ENCODE results near the gene ZNF628.

ZNF628 gene

GRCh38 chr19:55449469-55449868, 26.9 kb upstream of the ZNF628 start:
- TF ChIP-seq, protein P1, sequence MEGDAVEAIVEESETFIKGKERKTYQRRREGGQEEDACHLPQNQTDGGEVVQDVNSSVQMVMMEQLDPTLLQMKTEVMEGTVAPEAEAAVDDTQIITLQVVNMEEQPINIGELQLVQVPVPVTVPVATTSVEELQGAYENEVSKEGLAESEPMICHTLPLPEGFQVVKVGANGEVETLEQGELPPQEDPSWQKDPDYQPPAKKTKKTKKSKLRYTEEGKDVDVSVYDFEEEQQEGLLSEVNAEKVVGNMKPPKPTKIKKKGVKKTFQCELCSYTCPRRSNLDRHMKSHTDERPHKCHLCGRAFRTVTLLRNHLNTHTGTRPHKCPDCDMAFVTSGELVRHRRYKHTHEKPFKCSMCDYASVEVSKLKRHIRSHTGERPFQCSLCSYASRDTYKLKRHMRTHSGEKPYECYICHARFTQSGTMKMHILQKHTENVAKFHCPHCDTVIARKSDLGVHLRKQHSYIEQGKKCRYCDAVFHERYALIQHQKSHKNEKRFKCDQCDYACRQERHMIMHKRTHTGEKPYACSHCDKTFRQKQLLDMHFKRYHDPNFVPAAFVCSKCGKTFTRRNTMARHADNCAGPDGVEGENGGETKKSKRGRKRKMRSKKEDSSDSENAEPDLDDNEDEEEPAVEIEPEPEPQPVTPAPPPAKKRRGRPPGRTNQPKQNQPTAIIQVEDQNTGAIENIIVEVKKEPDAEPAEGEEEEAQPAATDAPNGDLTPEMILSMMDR (IDR thresholded peaks at IDR 0.05; ENCODE audit: insufficient read depth, low read depth, low read length, missing control alignments) = no peak
- H3K4me3 ChIP-seq (ENCODE audit: low read depth, low read length) = no peak overlapping the region
- DNase-seq (ENCODE audit: low read depth) = no peak

DNA sequence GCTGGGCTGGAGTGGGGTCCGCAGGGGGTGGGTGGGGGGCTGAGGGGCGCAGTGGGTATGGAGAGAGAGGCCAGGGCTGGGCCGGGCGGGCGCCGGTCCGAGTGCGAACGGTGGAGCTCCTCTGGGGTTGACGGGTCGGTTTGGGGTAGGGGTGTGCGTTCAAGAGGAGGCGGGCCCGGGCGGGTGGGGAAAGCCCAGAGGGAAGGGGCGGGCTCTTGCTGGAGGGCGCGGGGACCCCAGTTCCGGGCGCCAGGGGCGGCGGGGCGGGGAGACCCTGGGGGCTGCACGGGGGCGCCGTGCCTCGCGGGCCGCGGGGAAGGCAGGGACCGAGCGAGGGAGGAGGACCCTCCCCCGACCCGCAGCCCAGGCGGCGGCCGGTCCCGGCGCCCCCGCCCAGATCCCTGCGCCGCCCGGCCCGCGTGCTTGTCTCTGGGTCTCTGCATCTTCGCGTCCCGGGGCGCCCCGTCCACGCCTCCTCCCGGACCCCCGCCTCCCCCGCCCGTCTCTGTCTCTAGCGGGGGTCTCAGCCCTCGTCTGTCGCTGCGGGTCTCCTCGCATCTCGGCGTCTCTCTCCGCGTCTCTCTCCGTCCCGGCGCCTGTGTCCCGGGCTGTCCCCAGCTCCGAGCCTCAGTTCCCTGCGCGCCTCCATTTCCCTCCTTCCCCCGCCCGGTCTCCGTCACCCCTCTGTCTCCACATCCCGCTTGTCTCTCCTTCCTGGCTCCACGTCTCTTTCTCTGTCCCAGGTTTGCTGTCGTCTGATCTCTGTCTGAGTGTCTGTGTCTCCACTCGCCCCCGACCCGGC, 25.1 kb upstream of the ZNF628 start:
- TF ChIP-seq, protein P1 (IDR thresholded peaks at IDR 0.05; ENCODE audit: insufficient read depth, low read depth, low read length, missing control alignments) = no peak
- no peak for DNase-seq (ENCODE audit: low read depth)
- no peak overlapping the region for H3K4me3 ChIP-seq (ENCODE audit: low read depth, low read length)

DNA sequence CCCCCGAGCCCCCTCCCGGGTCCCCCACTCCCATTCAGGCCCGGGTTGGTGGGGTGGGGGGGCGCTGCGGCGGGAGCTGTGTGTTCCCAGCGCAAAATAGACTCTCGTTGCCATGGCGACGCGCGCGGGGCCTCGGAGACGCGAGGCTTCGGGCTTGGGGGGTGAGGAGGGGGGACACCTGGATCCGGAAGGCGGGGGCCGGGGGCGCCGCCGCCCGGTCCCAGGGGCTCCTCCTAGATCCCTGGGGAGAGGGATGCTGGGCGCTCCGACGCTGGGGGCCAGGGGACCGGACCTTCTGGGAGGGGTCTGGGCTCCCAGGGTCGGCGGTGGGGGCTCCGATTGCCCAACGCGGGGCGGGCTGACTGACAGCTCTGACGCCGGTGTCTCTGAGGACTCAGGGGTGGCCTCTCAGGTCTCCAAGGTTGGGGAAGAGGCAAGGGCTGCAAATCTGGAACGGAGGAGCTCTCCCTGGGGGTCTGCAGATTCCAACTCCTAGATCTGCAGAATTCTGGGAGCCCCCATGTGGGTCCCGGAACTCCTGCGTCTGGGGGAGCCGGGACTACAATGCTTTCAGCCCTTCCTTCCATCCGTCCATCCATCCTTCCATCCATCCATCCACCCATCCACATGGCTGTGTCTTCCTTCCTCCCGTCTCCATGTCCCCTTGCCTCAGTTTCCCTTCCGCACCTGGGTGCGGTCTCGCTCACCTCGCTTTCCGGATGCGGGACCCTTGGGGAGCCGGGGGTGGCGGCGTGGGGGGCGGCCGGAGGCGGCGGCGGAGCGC, 24.3 kb upstream of the ZNF628 start:
- no peak for DNase-seq (ENCODE audit: low read depth)
- H3K4me3 ChIP-seq (ENCODE audit: low read depth, low read length) = no peak overlapping the region
- TF ChIP-seq, protein P1 (IDR thresholded peaks at IDR 0.05; ENCODE audit: insufficient read depth, low read depth, low read length, missing control alignments) = no peak

DNA sequence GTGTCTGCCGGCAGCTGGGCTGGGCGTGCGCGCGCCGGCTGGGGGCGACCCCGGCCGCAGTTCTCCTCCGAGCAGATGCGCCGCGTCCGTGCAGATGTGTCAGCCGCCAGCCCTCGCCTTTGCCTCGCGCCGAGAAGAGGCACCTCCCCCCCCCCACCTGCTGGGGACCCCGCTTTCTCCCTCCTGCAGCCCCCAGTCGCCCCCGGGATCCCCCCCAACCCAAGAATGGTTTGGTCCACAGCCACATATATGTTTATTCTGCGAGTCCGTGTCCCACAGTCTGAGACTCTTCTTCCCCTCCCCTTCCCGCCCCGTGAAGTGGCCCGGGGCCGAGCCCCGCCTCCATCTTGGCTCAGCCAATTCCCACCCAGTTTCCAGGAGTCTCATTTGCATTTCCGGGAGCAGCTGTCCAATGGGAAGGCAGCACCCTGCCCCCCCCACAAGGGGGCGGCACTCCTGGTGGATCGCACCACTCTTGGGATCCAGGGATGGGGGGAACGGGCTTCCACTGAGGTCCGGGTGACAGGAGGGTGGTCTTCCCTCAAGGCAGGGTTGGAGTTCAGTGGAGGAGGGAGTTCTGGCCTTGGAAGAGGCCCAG, 23.6 kb upstream of the ZNF628 start:
- peak; percentile 31 for DNase-seq (ENCODE audit: low read depth)
- H3K4me3 ChIP-seq (ENCODE audit: low read depth, low read length) = no peak overlapping the region
- TF ChIP-seq, protein P1 (IDR thresholded peaks at IDR 0.05; ENCODE audit: insufficient read depth, low read depth, low read length, missing control alignments) = no peak

GRCh38 chr19:55453511-55454260, 22.7 kb upstream of the ZNF628 start:
- no peak for DNase-seq (ENCODE audit: low read depth)
- no peak overlapping the region for H3K4me3 ChIP-seq (ENCODE audit: low read depth, low read length)
- TF ChIP-seq, protein P1 (IDR thresholded peaks at IDR 0.05; ENCODE audit: insufficient read depth, low read depth, low read length, missing control alignments) = no peak

DNA sequence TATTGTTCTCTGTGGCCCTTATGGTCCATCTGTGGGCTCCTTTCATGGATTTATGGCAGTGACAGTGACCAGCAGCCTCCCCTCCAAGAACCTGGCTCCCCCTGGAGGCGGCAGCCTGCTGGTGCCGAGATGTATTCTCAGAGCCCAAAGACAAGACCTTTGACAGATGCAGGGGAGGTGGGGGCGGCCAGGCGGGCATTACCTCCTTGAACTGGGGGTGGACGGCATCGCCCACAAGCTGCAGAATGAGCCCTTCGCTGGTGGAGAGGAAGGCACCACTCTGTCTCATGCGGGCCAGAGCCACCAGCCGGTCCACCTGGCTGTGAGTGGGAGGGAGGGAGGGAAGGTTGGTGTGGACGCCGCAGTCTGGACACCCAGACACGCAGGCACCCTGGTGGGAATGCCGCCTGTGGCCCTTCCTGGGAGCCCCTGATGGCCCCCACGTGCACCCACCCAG, 21.6 kb upstream of the ZNF628 start:
- peak; percentile 59 for DNase-seq (ENCODE audit: low read depth)
- H3K4me3 ChIP-seq (ENCODE audit: low read depth, low read length) = no peak overlapping the region
- TF ChIP-seq, protein P1 (IDR thresholded peaks at IDR 0.05; ENCODE audit: insufficient read depth, low read depth, low read length, missing control alignments) = peak; percentile 62
